ENCODE results near the gene ARPIN. TPM values are rescaled to one million over a fixed set of nuclear protein-coding genes. Genes with fewer than 3 reads are reported as not detected.
"Not testable (repeated sequence)": the region's sequence is repeated elsewhere in the genome, so short reads cannot be mapped to it uniquely, and the experiment has no call there.

The ARPIN gene
- total RNA-seq, 1 experiment from 2014 or later, result 2.1 TPM

DNA sequence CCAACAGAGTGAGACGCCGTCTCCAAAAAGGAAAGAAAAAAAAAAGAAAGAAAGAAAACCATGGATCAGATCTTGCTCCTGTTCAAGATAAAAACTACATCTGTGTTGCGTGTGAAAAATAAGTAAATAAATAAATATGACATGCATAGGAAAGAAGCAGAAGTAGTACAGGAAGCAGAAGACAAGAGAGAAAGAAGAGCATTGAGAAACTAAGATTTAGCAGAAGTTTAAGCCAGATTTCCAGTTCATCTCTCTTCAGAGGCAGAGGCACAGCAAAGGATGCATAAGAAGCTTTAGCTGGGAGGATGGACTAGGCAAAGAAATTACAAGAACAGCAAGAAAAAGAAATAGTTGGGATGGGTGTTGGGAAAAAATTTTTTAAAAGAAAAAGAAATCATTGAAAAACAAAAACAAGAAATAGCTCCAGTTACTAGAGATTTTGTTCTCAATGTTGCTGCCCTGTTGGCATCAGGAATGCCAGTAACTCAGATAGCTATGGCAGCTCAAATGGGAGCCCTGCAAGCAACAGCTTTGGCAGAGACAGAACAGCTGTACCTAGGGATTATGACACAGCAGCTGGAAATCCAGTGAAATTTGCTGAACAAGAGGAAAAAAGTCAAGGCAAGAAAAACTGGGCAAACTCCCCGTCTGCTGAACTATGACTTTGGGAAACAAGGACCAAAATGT, 36.2 kb downstream of the ARPIN start:
- Histone ChIP-seq H3K4me3 (ENCODE audit: insufficient read depth, low read depth, low read length) (no peak overlapping the region), H3K27me3 (ENCODE audit: control insufficient read depth, insufficient read depth, low read length) (no peaks in the 10 kb centered on the region), H3K36me3 (replicated peaks; ENCODE audit: control insufficient read depth, insufficient read depth, low read length) (peaks cover 3% of the 10 kb centered on the region)
- DNase-seq, result no peak

DNA sequence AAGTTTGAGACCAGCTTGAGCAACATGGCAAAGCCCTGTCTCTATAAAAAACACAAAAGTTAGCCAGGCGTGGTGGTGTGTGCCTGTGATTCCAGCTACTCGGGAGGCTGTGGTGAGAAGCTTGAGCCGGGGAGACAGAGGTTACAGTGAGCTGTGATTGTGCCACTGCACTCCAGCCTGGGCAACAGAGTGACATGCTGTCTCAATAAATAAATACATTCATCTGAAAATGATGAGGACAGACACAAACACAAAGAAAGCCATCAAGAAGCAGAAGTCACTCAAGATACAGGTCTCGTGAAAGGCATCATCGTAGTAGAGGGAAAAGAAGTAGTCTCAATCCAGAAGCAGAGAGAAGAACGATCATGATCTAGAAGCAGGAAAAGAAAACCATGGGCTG, 37.0 kb downstream of the ARPIN start:
- H3K4me3 ChIP-seq (ENCODE audit: insufficient read depth, low read depth, low read length), result no peak overlapping the region
- DNase-seq, result no peak
- H3K27me3 ChIP-seq (ENCODE audit: control insufficient read depth, insufficient read depth, low read length), result no peaks in the 10 kb centered on the region
- H3K36me3 ChIP-seq (replicated peaks; ENCODE audit: control insufficient read depth, insufficient read depth, low read length), result peaks cover 3% of the 10 kb centered on the region

DNA sequence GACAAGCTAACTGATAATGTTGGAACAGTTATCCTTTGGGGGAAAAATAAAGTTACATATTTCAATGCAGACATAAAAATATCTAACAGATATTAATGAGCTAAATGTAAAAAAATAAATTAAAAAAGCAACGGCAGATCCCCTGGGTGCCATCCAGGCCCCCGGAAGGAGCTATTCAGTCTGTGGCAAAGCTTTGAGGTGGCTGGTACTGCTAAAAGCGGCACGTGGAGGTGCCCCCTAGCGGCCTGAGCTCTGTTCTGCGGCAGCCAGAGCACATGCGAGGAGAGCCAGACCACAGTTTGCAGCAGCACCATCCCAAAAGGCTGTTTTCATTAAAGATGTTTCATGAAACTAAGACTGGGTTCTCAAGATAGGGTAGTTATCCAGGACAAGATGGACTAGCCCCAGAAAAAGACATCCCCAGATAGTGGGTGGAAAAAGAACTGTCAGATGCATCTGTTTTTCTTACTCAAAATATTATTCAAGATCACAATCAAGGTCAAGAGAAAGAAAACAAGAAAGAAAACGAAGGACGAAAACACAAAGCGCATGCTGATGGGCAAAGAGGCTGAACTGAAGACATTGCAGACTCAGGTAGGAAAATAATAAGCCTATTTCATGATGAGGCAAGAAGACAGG, 37.7 kb downstream of the ARPIN start:
- peak; percentile 86 for DNase-seq
- Histone ChIP-seq H3K36me3 (replicated peaks; ENCODE audit: control insufficient read depth, insufficient read depth, low read length) (peaks cover 5% of the 10 kb centered on the region), H3K27me3 (ENCODE audit: control insufficient read depth, insufficient read depth, low read length) (no peaks in the 10 kb centered on the region), H3K4me3 (ENCODE audit: insufficient read depth, low read depth, low read length) (no peak overlapping the region)

DNA sequence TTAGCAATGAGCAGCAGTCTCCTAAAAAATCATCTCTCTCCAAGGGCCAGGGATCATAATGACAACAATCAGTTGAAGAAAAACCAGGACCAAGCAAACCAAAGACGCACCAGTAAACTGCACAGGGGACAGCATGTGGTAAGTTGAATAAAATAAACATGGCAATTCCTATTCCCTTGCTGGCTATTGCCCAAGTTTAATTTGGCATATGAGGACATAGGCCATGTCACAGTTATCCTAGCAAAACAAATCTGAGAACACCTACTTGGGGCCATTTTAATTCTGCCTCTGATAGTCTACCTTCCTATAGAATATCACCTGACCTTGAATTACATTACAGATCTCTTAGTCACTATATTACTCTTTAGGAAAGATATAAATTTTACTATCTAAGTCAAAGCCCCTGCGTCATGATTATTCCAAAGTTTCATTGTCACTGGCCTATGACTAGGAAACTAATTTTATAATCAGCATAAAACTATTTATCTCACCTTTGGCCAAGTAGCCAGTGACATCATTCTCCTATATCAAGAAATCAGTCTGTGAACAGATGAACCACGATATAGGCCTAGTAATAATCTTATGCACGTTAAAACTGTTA, 42.0 kb downstream of the ARPIN start:
- peaks cover 6% of the 10 kb centered on the region for H3K36me3 ChIP-seq (replicated peaks; ENCODE audit: control insufficient read depth, insufficient read depth, low read length)
- DNase-seq, result no peak
- no peaks in the 10 kb centered on the region for H3K27me3 ChIP-seq (ENCODE audit: control insufficient read depth, insufficient read depth, low read length)
- no peak overlapping the region for H3K4me3 ChIP-seq (ENCODE audit: insufficient read depth, low read depth, low read length)

DNA sequence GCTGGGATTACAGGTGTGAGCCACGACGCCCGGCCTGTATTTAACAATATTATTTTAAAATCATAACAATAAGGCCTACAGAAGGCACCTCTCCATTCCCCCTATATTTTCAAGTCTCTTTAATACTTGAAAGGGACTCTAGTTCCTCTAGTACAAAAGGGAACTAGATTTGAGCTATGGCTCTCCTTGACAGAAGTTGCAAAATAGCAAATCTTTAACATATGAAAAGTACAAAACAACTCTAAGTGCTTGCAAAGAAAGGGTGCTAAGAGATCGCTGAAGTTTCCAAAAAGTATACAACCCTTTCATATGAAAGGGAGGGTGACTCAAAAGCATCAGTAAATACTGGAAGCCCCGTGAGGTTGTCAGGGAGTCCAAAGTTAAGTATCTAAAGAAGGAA, 42.7 kb downstream of the ARPIN start:
- Histone ChIP-seq H3K27me3 (ENCODE audit: control insufficient read depth, insufficient read depth, low read length) (no peaks in the 10 kb centered on the region), H3K4me3 (ENCODE audit: insufficient read depth, low read depth, low read length) (no peak overlapping the region), H3K36me3 (replicated peaks; ENCODE audit: control insufficient read depth, insufficient read depth, low read length) (peaks cover 5% of the 10 kb centered on the region)
- no peak for DNase-seq

DNA sequence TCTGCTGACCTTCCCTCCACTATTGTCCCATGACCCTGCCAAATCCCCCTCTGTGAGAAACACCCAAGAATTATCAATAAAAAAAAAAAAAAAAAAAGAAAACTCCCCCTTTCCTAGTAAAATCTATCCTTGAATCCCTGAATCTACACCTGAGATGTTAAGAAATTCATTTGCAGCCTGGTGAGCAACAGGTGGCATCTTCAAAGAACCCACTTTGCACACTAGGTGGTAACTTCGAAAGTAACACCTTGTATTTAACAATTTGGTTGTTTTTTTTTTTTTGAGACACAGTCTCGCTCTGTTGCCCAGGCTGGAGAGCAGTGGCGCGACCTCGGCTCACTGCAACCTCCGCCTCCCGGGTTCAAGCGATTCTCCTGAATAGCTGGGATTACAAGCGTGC, 43.3 kb downstream of the ARPIN start:
- not testable (repeated sequence) for H3K36me3 ChIP-seq (replicated peaks; ENCODE audit: control insufficient read depth, insufficient read depth, low read length); DNase-seq; H3K4me3 ChIP-seq (ENCODE audit: insufficient read depth, low read depth, low read length); H3K27me3 ChIP-seq (ENCODE audit: control insufficient read depth, insufficient read depth, low read length)

DNA sequence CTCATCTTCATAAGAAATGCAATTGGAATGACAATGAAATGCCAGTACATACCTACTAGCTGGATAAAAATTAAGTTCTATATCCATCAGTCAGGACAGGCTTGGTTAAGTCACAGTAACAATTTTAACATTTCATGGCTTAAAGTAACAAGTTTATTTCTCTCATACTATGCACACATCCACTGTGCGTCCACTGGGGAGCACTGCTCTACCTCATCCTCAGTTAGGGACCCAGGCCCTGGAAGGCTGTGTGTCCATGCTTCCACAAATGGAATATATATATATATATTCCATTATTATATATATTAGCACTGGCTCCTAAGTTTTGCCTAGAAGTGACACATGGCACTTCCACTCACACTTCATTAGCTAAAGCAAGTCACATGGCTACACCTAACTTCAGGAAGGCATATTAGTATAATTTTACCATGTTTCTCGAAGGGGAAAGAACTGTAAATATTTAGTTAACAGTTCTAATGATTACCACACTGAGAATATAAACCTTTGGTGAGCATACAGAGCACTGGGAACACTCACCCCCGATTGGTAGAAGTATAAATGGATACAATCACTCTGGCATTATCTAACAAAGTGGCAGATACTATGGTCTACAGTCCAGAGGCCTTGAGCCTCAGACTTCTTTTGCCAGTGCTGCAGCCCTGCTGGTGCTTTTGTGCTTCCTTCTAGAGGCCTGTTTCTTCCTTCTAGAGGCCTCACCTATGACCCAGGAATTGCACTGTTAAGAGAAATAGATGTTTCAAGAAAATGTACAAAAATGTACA, 47.6 kb downstream of the ARPIN start:
- no peak for DNase-seq
- Histone ChIP-seq H3K4me3 (ENCODE audit: insufficient read depth, low read depth, low read length) (no peak overlapping the region), H3K36me3 (replicated peaks; ENCODE audit: control insufficient read depth, insufficient read depth, low read length) (peaks cover 3% of the 10 kb centered on the region; the same call in 1 of the 2 replicates), H3K27me3 (ENCODE audit: control insufficient read depth, insufficient read depth, low read length) (no peaks in the 10 kb centered on the region)

DNA sequence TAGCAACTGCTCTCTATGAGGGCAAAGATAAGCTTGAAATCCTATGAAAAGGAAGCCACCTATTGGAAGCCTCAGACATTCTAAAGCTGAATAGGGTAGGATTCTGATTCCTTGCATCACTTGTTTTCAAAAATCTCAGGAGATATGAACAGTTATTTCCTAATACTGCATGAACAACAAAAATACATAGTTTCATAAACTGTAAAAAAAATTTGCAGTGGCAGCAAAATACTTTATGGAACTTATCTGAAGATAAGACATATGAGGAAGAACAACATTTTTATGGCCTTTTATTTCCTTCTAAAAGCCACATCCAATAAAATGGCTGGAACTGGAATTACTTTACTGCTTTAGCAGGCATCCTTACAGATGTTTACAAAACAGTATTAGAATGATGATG, 48.8 kb downstream of the ARPIN start:
- Histone ChIP-seq H3K4me3 (ENCODE audit: insufficient read depth, low read depth, low read length) (no peak overlapping the region), H3K36me3 (replicated peaks; ENCODE audit: control insufficient read depth, insufficient read depth, low read length) (peaks cover 2% of the 10 kb centered on the region; the same call in 1 of the 2 replicates), H3K27me3 (ENCODE audit: control insufficient read depth, insufficient read depth, low read length) (no peaks in the 10 kb centered on the region)
- no peak for DNase-seq

DNA sequence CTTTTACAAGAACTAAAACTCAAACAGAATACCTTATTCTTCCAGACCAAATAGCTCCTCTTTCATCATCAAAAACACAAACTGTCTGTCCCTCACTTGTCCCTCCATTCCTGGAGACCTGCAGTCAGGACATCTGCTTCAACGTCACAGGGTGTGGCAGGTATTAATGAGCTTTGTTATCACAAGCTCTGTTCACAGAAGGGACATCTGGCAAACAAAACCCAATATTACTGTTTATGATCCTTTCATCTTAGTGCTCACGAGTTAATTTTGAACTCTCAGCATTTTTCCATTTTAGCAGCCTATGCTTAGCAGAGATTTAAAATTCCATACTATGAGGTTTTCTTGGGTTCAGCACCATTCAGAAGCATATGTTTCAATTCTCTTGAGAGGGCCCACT, 51.9 kb downstream of the ARPIN start:
- no peaks in the 10 kb centered on the region for H3K27me3 ChIP-seq (ENCODE audit: control insufficient read depth, insufficient read depth, low read length)
- DNase-seq, result no peak
- H3K4me3 ChIP-seq (ENCODE audit: insufficient read depth, low read depth, low read length), result no peak overlapping the region
- H3K36me3 ChIP-seq (replicated peaks; ENCODE audit: control insufficient read depth, insufficient read depth, low read length), result peaks cover 2% of the 10 kb centered on the region; the same call in 1 of the 2 replicates

DNA sequence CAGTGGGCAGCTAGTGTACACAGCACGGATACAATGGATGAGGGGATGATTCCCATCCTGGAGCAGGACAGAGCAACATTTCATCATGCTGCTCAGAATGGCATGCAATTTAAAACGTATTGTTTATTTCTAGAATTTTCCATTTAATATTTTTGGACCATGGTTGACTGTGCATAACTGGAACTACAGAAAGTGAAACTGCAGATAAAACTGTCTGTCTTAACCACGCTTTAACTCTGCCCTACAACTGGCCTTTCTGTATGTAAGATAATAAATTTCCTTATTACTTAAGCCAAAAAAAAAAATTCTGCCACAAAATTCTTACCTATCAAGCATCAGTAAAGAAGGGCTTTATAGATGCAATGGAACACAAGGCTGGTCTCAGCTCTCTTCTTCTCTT, 52.3 kb downstream of the ARPIN start:
- no peaks in the 10 kb centered on the region for H3K27me3 ChIP-seq (ENCODE audit: control insufficient read depth, insufficient read depth, low read length)
- peaks cover 2% of the 10 kb centered on the region; the same call in 1 of the 2 replicates for H3K36me3 ChIP-seq (replicated peaks; ENCODE audit: control insufficient read depth, insufficient read depth, low read length)
- no peak for DNase-seq
- H3K4me3 ChIP-seq (ENCODE audit: insufficient read depth, low read depth, low read length), result no peak overlapping the region

DNA sequence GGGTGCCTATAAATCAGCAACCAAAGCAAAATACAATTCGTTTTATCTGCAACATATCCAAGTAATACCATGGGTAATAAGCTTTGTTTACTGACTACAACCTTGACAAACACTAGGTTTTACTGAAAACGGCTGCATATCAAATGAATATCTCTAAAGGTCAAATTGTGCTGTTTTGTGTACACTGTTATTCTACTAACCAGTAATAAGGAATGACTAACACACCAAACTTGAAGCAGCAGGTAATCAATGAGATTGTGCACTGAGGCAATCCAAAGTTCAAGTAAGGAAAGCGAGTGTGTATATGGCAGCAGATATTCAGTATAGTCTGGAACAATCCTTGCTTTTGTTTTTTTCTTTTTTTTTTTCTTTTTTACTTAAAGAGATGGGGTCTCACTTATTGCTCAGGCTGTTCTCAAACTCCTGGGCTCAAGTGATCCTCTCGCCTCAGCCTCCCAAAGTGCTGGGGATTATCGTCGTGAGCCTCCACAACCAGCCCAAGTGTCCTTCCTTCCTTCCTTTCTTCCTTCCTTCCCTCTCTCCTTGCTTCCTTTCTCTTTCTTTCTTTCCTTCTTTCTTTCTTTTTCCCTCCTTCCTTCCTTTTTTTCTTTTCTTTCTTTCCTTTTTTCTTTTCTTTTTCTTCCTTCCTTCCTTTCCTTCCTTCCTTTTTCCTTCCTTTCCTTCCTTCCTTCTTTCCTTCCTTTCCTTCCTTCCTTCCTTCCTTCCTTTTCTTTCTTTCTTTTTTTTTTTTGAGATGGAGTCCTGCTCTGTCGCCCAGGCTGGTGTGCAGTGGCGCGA, 53.9 kb downstream of the ARPIN start:
- Histone ChIP-seq H3K4me3 (ENCODE audit: insufficient read depth, low read depth, low read length) (no peak overlapping the region), H3K36me3 (replicated peaks; ENCODE audit: control insufficient read depth, insufficient read depth, low read length) (no peaks in the 10 kb centered on the region; the same call in 1 of the 2 replicates), H3K27me3 (ENCODE audit: control insufficient read depth, insufficient read depth, low read length) (no peaks in the 10 kb centered on the region)
- DNase-seq, result no peak

DNA sequence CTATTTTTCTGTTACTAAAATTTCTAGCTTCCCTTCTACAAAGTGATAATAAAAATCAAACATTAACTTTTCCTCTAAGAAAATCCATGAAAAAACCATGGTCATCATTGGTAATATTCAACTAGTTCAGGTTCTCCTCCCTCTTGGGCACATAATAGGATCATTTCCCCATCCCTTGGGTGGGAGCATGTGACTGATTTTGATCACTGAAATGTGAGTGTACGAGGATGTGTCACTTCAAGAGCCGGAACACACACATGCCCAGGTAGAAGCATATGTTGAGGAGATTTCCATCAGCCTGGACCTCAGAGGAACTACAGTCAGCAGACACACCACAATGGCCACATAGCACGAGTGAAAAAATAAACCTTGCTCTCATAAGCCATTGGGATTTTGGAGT, 55.1 kb downstream of the ARPIN start:
- DNase-seq, result no peak
- H3K27me3 ChIP-seq (ENCODE audit: control insufficient read depth, insufficient read depth, low read length), result no peaks in the 10 kb centered on the region
- H3K36me3 ChIP-seq (replicated peaks; ENCODE audit: control insufficient read depth, insufficient read depth, low read length), result no peaks in the 10 kb centered on the region; the same call in 1 of the 2 replicates
- H3K4me3 ChIP-seq (ENCODE audit: insufficient read depth, low read depth, low read length), result no peak overlapping the region

DNA sequence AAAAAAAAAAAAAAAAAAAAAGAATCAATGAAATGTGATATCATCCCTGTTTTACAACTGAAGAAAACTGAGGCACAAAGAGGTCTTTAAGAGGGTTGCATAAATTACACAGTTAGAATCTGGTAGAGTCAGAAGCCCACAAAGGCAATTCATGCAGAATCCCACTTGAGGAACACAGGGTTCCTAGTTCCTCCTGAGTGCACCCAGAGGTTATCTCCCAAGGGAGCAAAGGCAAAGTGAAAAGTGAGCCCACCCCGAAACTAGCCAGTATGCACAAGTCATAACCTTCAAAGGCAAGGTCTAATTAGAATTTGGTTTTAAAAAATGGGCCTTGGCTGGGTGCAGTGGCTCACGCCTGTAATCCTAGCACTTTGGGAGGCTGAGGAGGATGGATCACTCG, 56.8 kb downstream of the ARPIN start:
- H3K4me3 ChIP-seq (ENCODE audit: insufficient read depth, low read depth, low read length), result no peak overlapping the region
- peaks cover 3% of the 10 kb centered on the region; the same call in 1 of the 2 replicates for H3K36me3 ChIP-seq (replicated peaks; ENCODE audit: control insufficient read depth, insufficient read depth, low read length)
- no peak for DNase-seq
- H3K27me3 ChIP-seq (ENCODE audit: control insufficient read depth, insufficient read depth, low read length), result no peaks in the 10 kb centered on the region

DNA sequence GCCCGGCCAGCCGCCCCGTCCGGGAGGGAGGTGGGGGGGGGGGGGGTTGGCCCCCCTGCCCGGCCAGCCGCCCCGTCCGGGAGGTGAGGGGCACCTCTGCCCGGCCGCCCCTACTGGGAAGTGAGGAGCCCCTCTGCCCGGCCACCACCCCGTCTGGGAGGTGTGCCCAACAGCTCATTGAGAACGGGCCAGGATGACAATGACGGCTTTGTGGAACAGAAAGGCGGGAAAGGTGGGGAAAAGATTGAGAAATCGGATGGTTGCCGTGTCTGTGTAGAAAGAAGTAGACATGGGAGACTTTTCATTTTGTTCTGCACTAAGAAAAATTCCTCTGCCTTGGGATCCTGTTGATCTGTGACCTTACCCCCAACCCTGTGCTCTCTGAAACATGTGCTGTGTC, 57.9 kb downstream of the ARPIN start:
- not testable (repeated sequence) for DNase-seq; H3K36me3 ChIP-seq (replicated peaks; ENCODE audit: control insufficient read depth, insufficient read depth, low read length); H3K27me3 ChIP-seq (ENCODE audit: control insufficient read depth, insufficient read depth, low read length); H3K4me3 ChIP-seq (ENCODE audit: insufficient read depth, low read depth, low read length)

All from H7 (cell line).